Endothelial cell of umbilical vein (primary cell): Measurements from ENCODE around the gene HS6ST2.

ENCODE experiments used
- CTCF ChIP-seq, 2 donors: IDR thresholded peaks; 1 replicate in 1 of 2; 2 replicates in 1 of 2; pipeline ENCODE4 v1.5.1; 2011; ENCODE audit warnings: low read length in 2 of 2, mild to moderate bottlenecking in 2 of 2, moderate library complexity in 2 of 2, control low read depth in 1 of 2, inconsistent platforms in 1 of 2, low read depth in 1 of 2; ENCODE audit not compliant: insufficient read depth in 1 of 2; ENCODE audit errors: extremely low read depth in 1 of 2
- EZH2 ChIP-seq: IDR thresholded peaks from 2 replicates; pipeline ENCODE4 v1.6.1; 2012; ENCODE audit warnings: borderline replicate concordance, low read depth, mild to moderate bottlenecking, moderate library complexity, low read length, inconsistent platforms; ENCODE audit not compliant: severe bottlenecking
- FOS ChIP-seq: IDR thresholded peaks from 2 replicates; pipeline ENCODE4 v1.6.1; 2011; ENCODE audit warnings: mild to moderate bottlenecking, low read length, moderate library complexity, borderline replicate concordance; ENCODE audit not compliant: insufficient read depth
- GATA2 ChIP-seq: IDR thresholded peaks from 2 replicates; pipeline ENCODE4 v1.7.0; 2011; ENCODE audit warnings: low read depth, mild to moderate bottlenecking, moderate library complexity, mixed read lengths, low read length; ENCODE audit not compliant: insufficient read length, insufficient read depth
- MYC ChIP-seq: IDR thresholded peaks from one replicate; pipeline ENCODE4 v1.6.1; 2011; ENCODE audit warnings: mild to moderate bottlenecking, low read depth, low read length
- POLR2A ChIP-seq: IDR thresholded peaks from 2 replicates; pipeline ENCODE4 v1.6.1; 2012; ENCODE audit warnings: low read depth, mild to moderate bottlenecking, control low read depth, low read length
- POLR2AphosphoS5 ChIP-seq: IDR thresholded peaks from 2 replicates; pipeline ENCODE4 v1.6.1; 2012; ENCODE audit warnings: low read depth, mild to moderate bottlenecking, control low read depth, low read length, moderate library complexity; ENCODE audit not compliant: insufficient read depth

- TF ChIP-seq CTCF (IDR thresholded peaks at IDR 0.05; ENCODE audit: extremely low read depth in 1 of 2, insufficient read depth in 1 of 2, low read depth in 1 of 2, low read length in 2 of 2) (no peak), POLR2A (no peak), POLR2AphosphoS5 (no peak), EZH2 (no peak), FOS (no peak), GATA2 (no peak), MYC (no peak)
Observed at GRCh38 chrX:132594129-132594528, 364.3 kb downstream of the HS6ST2 start.
